ENCODE measurements around the gene GIMD1.
"Not testable (repeated sequence)": the region's sequence is repeated elsewhere in the genome, so short reads cannot be mapped to it uniquely, and the experiment has no call there.

The GIMD1 gene

GRCh38 chr4:106368678-106369077 lies at the start of gene GIMD1:
GIMD1 (minus strand) TSS chr4:106368778; CDS start chr4:106367435, 1,343 bp downstream.
- DNase-seq = no peak

DNA sequence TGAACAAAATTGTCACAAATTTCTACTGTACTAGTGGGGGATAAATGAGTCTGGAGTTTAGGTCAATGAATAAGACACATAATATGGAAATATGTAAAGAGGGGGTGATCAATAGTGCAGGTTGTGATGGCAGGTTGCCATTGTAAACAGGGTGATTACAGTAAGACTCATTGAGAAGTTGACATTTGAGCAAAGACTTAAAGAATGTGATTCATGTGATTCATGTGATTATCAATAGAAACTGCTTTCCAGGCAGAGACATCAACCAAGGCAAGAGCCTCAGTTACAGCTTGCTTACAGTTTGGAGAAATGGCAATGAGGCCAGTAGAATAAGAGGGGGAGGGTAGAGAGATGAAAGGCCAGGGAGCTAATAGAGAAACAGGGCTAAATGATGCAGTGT lies 45.8 kb upstream of the GIMD1 start:
- no peak for DNase-seq

- no peak for DNase-seq
Observed at GRCh38 chr4:106409901-106410889, 41.6 kb upstream of the GIMD1 start.

- DNase-seq = not testable (repeated sequence)
Observed at GRCh38 chr4:106408004-106408403, 39.4 kb upstream of the GIMD1 start.

- DNase-seq = no peak
Observed at GRCh38 chr4:106401157-106401556, 32.6 kb upstream of the GIMD1 start.

DNA sequence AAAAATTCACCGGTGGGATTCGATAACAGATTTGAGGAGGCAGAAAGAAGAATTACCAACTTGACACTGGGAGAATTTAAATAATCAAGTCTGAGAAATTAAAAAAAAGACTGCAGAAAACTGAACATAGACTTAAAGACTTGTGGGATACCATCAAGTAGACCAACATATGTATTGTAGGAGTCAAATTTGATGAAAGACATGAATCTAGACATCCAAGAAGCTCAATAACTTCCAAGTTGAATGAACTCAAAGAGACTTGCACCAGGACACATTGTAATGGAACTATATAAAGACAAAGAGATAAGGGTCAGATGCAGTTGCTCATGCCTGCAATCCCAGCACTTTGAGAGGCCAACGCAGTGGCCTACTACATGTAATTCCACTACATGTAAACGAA lies 30.3 kb upstream of the GIMD1 start:
- DNase-seq = not testable (repeated sequence)

GRCh38 chr4:106395582-106395981 lies 27.0 kb upstream of the GIMD1 start:
- DNase-seq = no peak

DNA sequence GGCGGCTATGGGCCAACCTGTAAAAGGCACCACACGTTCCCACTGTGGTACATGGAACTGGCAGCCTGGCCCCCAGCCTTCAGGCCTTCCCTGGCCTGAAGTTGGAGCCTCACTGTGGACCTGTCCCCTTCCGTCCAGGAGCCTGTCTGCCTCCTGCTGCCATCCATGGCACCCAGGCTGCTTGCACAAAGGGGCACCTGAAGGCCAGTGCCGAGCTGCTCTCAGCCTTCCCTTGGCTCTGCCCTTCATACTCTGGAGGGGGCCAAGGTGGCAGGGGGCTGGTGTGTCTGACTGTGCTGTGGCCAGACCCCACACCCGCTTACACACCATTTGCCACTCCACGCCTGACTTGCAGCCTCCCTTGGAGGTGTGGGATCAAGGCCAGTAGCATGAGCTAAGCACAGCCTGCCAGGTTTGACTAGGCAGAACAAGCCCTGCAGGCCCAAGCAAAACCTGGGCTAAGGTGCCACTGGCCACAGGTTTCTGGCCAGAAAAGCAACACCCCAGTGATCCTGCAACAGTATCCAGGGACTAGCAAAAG lies 17.3 kb upstream of the GIMD1 start:
- DNase-seq = no peak

- DNase-seq = no peak
Observed at GRCh38 chr4:106384878-106385277, 16.3 kb upstream of the GIMD1 start.

- no peak for DNase-seq
Observed at GRCh38 chr4:106380179-106380578, 11.6 kb upstream of the GIMD1 start.

DNA sequence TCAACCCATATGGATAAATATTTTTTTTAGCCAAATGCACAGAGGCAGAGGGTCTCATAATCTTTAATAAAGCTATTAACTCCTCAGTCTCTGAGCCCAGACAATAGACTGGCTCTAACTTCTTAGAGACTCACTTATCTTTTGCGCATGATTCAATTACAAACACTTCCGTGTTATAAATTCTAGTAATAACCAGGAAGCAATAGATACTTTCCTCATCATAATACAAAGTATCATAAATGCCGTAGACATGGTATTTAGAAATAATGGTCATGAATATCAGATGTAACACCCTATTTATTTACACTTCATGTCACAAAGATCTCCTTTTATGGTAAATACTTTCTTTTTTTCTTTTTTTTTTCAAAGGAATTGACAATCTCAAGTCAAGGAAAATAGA lies 4.4 kb upstream of the GIMD1 start:
- no peak for DNase-seq

DNA sequence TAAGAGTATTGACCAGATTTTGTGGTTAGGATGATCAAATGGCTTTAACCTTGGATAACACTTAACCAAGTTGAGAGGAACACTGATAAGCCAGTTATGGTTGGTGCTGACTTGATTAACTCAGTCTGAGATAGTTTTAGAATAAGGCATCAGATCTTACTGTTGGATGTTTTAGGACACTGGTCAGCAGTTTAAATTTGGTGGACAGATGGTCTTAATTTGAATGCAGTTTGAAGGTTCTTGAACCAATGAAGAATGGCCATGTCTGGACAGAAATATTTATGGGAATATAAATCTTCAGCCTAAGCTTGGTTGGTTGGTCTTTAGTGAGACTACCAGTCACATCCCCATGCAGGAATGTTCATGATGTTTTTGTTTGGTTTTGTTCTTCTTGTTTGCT lies 2.6 kb upstream of the GIMD1 start:
- DNase-seq = no peak

DNA sequence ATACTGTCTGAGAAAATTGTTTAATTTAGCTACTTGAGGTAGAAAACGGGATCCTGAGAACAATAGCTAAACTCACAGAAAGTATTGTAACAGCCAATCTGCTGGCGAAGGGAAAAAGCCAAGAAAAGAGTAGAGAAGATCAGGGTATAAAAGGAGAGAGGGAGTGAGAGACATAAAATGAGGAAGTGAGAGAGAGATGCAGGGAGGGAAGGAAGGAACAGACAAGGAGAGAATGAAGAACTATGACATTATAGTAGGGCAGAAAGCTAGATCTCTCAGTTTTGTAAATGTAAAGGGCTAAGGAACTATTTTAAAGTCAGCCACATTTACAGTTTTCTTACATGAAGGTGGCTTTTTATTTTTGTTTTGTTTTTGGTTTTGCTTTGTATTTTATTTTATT lies 1.6 kb upstream of the GIMD1 start:
- no peak for DNase-seq

DNA sequence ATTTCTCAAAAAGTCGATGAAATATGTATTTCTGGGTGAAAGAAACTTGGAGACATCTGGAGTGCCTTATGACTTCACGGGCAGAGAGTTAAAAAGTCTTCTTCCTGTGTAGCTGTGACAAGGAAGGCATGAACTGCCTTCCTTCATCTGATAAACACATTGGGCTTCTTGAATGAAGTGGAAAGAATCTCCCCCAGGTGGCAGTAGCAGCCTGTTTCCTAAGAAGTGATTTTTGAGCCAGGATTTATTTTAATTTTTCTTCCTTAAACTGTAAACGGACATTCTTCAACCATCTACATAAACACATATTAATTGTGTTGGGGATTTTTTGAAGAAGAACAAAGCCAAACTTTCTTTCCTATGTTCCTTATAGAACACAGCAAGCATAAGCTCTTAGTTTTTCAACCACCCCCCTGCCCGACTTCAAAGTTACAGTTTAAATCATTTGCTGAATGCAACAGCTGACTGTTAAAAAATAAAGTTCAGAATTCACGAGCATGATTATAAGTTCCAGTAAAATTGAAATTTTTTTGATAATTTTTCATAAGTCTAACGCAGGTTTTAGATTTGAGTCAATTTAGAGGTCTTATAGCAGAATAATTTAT lies 980 bp upstream of the GIMD1 start:
- peak; percentile 4 for DNase-seq

- DNase-seq = no peak
Observed at GRCh38 chr4:106367072-106367471, 1.5 kb downstream of the GIMD1 start.

- DNase-seq = no peak
Observed at GRCh38 chr4:106366026-106366425, 2.6 kb downstream of the GIMD1 start.

DNA sequence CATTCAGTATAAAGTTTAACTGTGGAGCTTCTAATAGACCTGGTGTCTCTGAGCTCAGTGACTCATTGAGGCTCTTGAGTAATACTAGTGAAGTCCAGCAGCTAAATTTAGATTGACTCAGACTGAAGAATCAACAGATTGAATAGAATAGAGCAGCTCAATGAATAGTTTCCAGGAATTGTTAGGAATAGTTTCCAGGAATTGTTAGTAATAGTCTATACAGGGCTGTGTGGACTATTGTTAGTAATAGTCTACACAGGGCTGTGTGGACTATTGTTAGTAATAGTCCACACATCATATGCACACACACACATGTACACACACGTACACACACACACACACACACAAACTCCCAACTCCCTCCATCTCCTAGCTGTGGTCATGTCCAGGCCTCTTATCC lies 3.0 kb downstream of the GIMD1 start:
- DNase-seq = no peak

DNA sequence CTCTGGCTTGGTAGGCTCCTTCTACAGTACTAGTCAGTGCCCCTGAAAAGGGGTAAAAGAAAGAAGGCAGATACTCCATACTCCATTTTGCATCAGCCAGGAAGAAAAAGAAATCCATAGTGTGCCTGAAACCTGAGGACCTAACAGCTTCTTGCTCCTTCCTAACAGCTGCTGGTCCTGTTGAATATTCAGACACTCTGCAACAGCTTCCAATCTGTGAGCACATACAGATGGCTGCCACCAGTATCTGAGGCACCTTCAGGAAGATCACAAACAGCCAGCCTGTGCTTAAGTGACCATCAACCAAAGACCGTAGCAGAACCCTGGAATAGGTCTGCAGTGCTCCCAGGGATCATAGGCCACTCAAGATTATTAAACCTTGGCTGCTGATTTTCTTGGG lies 4.3 kb downstream of the GIMD1 start:
- peak; percentile 40 for DNase-seq

DNA sequence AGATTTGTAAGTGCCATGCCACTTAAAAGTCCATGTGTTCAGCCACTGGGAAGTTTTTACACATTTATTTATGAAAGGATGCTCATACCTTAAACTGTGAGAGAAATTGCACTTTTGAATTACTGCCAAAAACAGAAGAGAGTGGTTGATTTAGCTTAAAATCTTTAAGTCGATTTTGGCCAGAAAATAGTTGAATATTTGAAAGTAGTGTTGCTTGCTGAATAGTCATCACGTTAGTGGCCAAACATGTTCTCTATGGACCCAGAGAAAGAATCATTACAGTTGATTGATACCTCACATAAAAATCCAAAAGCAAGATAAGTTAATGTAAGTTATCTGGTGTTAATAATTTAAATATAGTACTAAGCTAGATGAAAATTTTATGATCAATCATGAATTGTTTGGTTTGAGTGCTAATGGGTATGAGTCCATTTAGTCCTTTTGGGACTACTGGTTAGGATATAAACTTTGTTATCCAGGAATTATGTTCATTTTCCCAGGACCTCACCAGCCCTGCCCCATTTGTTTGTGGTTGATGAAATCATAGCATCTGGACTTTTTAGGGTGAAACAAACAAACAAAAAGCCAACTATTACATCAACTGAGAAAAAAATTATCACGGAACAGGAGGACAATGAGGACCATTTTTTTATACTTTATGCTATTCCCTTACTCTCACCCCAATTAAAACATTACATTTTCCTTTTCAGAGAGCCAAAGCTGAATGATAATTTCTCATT lies 6.3 kb downstream of the GIMD1 start:
- DNase-seq = no peak

GRCh38 chr4:106358899-106359298 lies 9.7 kb downstream of the GIMD1 start:
- no peak for DNase-seq

DNA sequence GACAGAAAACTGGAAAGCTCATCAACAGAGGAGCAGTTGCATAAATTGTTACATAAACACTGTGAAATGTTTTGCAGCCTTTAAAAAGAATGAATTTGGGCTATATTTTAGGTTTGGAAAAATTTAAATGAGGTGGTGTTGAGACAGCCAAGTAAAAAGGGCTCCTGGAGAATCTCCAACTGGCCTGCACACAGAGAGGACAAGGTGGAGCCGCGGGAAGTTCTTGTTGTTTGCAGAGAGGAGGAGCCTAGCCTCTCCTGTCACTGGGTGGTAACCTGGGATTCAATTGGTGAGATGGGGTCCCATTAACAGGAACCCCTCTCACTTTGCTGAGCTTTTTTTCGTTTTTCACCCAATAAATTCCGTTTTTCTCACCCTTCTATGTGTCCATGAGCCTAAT lies 13.4 kb downstream of the GIMD1 start:
- DNase-seq = no peak

DNA sequence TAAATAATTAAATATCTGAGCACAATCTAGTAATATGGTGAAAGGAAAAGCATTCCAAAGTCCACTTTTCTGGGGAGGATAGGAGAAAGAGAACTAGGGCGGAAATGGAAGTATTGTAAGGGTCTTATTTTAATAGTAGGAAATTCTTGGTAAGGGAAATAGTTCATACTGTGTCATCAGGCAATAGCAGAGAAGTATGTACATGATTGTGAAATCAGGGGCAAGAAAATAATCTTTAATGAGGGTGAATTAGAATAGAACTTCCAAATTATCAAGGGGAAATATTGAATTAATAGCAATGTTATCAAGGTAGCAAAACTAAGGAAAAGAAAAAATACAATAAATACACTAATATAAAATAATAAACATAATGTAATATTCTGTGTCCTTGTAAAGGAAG lies 14.8 kb downstream of the GIMD1 start:
- DNase-seq = no peak

DNA sequence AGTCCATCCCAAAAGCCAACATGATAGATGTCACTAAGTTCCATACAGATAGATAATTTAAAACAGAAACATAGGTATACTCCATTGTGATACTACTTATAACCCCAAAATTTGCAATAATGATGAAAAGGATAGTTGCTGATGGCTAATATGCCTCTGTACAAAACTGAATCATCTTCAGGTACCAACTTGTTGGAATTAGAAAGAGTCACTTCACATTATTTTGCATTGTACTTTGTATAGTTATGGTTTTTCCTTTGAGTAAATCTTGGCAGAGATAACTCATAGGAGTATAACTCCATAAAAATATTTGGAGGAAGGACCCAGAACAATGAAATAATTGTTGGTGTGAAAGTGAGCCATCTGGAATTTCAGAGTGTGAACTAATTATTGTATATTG lies 17.6 kb downstream of the GIMD1 start:
- no peak for DNase-seq
